Activated naive CD8-positive, alpha-beta T cell treated with anti-CD3 and anti-CD28 coated beads, Interleukin-2, amount 10 ng/mL, durations not matched to agents 7 days and 5 days (primary cell): ENCODE results near the gene TTLL4. TPM values are rescaled to one million over a fixed set of nuclear protein-coding genes. Genes with fewer than 3 reads are reported as not detected.
"Not testable (repeated sequence)": the region's sequence is repeated elsewhere in the genome, so short reads cannot be mapped to it uniquely, and the experiment has no call there.

Experiments
- ATAC-seq: fragments of 150-1000 bp; cut with Tn5 transposase; one replicate; pipeline ENCODE4 v1.10.0; 2021; ENCODE audit warnings: low read depth, moderate library complexity
- POLR2A ChIA-PET: fragments of 350-600 bp; sonication (Branson Sonifier 250); formaldehyde crosslinking; loops from one replicate; lab custom pipeline; 2021; ENCODE audit warnings: antibody characterized with exemption; lab: Charles Lee
- DNase-seq: peaks from one replicate; pipeline ENCODE4 v3.0.0; 2021
- H3K27ac Mint-ChIP-seq: one replicate; pipeline ENCODE4 v1.8.0; 2022; ENCODE audit warnings: mild to moderate bottlenecking, mixed read lengths
- H3K27me3 Mint-ChIP-seq: one replicate; pipeline ENCODE4 v1.8.0; 2022; ENCODE audit warnings: mild to moderate bottlenecking, moderate library complexity, mixed read lengths
- H3K36me3 Mint-ChIP-seq: one replicate; pipeline ENCODE4 v1.8.0; 2021; ENCODE audit warnings: mild to moderate bottlenecking, mixed read lengths
- H3K4me1 Mint-ChIP-seq: one replicate; pipeline ENCODE4 v1.8.0; 2021; ENCODE audit warnings: mixed read lengths
- H3K4me3 Mint-ChIP-seq: one replicate; pipeline ENCODE4 v1.8.0; 2022; ENCODE audit warnings: mild to moderate bottlenecking, moderate library complexity, mixed read lengths
- H3K9me3 Mint-ChIP-seq: one replicate; pipeline ENCODE4 v1.8.0; 2021; ENCODE audit warnings: mixed read lengths
- total RNA-seq, 2 experiments: library from RNA; stranded (reverse); gene quantifications; one replicate each; pipeline ENCODE4 v1.2.3, GENCODE V29; 2021

Gene TTLL4
- total RNA-seq, 2 experiments from 2014 or later = 24.1 to 26.2 TPM

DNA sequence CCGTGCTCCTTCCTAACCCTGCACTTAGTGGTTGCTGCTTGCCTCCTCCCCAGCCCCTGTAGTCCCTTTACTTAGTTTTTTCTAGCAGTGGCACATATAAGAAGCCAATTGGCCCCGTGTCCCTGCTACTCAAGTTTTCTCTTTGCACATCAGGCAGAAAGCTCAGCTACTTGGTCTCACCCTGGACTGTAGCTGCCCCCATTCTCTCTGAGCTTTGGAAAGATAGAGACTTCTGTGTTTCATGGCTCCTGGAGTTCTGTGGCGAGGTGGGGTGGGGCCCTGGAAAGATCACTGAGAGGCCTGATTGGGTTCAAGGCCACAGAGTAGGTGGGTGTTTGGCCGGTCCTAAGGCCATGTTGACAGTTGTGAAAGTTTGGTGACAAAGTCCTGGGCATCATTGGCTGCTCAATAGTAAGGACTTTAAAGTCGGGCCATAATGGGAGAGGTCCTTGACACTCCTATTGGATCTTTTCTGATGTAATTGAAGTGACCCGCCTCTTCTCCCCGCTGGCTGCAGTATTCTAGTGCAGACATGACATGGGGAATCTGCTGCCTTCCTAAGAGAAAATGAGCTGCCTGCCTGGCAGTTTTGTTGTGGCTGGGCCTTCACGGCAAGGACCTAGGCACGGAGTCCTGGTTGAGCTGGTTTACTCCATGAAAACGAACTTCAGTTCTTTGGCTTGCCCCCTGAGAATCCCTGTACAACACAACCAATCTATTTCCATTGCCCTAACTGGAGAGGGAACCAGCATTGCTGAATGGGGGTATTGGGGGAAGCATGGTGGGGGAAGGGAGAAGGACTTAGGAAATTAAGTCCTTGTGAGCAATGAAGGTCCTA lies 45.2 kb downstream of the TTLL4 start:
- H3K27ac Mint-ChIP-seq = no peak overlapping the region
- no peaks in the 10 kb centered on the region for H3K9me3 Mint-ChIP-seq
- no peak for ATAC-seq
- no peaks in the 10 kb centered on the region for H3K27me3 Mint-ChIP-seq
- POLR2A ChIA-PET = no interaction called here
- peaks cover 11% of the 10 kb centered on the region for H3K36me3 Mint-ChIP-seq
- no peak for DNase-seq
- H3K4me1 Mint-ChIP-seq = no peaks in the 10 kb centered on the region
- H3K4me3 Mint-ChIP-seq = no peak overlapping the region

DNA sequence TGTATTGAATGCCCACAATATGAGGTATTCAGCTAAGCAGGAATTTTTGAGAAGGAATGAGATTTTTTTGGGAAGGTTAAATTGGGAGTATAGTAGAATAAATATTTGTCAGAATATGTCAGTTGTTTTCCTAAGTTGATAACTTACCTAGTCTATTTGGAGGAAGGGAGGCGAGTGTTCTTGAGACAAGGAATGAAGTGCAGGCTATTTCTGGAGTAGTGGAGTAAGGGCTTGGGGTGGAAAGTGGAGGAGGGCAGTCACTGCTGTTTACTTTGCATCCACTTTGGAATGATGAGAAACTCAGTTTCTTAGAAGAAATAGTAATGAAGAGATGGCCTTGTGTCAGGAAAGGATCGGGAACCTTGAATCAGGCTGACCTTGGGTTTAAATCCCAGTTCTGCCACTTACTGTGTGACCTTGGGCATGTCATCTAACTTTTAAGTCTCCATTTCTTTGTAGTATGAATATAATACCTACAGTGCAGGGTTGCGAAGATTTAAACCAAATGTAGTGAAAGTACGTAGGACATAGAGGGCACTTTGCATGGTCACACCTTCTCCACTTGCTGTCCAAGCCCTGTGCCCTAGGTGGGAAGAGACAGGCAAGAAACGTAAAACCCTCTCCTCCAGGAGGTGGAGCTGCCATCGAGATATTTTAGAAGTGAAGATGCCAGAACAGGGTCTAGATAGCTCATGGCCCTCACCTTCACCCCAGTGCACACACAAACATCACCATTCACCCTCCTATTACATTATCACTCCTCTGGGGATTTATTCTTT lies 46.2 kb downstream of the TTLL4 start:
- no peak for ATAC-seq
- Mint-ChIP-seq H3K4me3 (no peak overlapping the region), H3K36me3 (peaks cover 11% of the 10 kb centered on the region), H3K9me3 (no peaks in the 10 kb centered on the region), H3K27ac (no peak overlapping the region), H3K27me3 (no peaks in the 10 kb centered on the region), H3K4me1 (no peaks in the 10 kb centered on the region)
- POLR2A ChIA-PET = no interaction called here
- no peak for DNase-seq

DNA sequence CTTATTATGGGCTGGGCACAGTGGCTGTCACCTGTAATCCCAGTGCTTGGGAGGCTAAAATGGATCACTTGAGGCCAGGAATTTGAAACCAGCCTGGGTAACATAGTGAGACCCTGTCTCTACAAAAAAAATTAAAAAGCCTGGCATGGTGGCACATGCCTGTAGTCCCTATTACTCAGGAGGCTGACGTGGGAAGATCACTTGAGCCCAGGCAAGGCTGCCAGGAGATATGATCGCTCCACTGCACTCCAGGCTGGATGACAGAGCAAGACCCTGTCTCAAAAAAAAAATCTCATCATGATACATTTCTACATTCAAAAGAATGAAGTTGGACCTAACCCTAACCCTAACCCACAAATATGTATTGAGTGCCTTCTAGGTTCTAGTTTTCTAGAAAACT lies 51.2 kb downstream of the TTLL4 start:
- ATAC-seq (no peak), DNase-seq (no peak)
- no peak overlapping the region for H3K4me3 Mint-ChIP-seq
- H3K36me3 Mint-ChIP-seq = no peaks in the 10 kb centered on the region
- H3K27me3 Mint-ChIP-seq = peaks cover 3% of the 10 kb centered on the region
- no peak overlapping the region for H3K27ac Mint-ChIP-seq
- no peaks in the 10 kb centered on the region for H3K4me1 Mint-ChIP-seq
- POLR2A ChIA-PET = no interaction called here
- no peaks in the 10 kb centered on the region for H3K9me3 Mint-ChIP-seq

DNA sequence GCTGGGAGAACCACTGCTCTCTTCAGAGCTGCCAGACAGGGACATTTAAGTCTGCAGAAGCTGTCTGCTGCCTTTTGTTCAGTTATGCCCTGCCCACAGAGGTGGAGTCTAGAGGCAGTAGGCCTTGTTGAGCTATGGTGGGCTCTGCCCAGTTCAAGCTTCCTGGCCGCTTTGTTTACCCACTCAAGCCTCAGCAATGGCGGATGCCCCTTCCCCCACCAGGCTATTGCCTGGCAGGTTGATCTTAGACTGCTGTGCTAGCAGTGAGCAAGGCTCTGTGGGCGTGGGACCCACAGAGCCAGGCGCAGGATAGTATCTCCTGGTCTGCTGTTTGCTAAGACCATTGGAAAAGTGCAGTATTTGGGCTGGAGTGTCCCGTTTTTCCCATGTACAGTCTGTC lies 62.1 kb downstream of the TTLL4 start:
- H3K36me3 Mint-ChIP-seq, H3K4me3 Mint-ChIP-seq, H3K4me1 Mint-ChIP-seq, POLR2A ChIA-PET, H3K27ac Mint-ChIP-seq, DNase-seq, ATAC-seq, H3K27me3 Mint-ChIP-seq: not testable (repeated sequence)
- peaks cover 10% of the 10 kb centered on the region for H3K9me3 Mint-ChIP-seq

DNA sequence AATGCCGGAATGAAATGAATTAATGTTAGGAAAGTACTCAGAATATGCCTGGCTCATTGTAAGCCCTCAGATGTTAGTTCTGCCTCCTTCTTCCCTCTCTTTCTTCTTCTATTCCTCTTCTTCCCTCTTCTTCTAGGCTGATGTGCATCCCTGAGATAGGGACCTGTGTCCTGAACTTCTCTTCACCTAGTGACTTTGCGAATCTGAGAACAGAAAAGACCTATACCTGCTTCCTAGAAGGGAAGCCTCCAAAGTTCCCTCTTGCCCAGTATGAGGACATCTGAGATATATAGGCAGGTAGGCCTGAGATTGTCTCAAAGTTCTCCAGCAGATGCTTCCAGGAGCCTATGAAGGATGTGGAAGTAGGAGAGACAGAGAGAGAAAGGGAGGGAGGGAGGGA lies 63.2 kb downstream of the TTLL4 start:
- H3K4me3 Mint-ChIP-seq = no peak overlapping the region
- H3K27me3 Mint-ChIP-seq = peaks cover 5% of the 10 kb centered on the region
- ATAC-seq = no peak
- peaks cover 10% of the 10 kb centered on the region for H3K9me3 Mint-ChIP-seq
- no peaks in the 10 kb centered on the region for H3K4me1 Mint-ChIP-seq
- no peak for DNase-seq
- peaks cover 11% of the 10 kb centered on the region for H3K36me3 Mint-ChIP-seq
- POLR2A ChIA-PET = no interaction called here
- H3K27ac Mint-ChIP-seq = no peak overlapping the region

DNA sequence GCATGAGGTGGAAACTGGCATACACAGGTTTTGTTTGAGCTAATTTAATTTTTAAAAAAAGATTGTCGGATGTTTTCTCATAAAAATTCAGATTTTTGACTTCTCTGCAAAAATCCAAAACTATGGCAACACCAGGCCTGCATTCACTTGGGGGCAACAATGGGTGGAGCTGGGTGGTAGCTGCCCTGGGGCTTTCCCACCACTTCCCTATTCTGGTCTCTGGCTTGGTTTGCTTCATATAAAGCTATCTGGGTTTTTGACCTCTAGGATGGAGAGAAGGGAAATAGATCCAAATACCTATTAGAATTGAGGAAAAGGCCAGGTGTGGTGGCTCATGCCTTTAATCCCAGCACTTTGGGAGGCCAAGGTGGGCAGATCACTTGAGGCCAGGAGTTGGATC lies 65.9 kb downstream of the TTLL4 start:
- no peak for DNase-seq
- H3K9me3 Mint-ChIP-seq = peaks cover 10% of the 10 kb centered on the region
- H3K4me3 Mint-ChIP-seq = no peak overlapping the region
- H3K27ac Mint-ChIP-seq = no peak overlapping the region
- peaks cover 11% of the 10 kb centered on the region for H3K36me3 Mint-ChIP-seq
- H3K27me3 Mint-ChIP-seq = peaks cover 19% of the 10 kb centered on the region
- H3K4me1 Mint-ChIP-seq = no peaks in the 10 kb centered on the region
- POLR2A ChIA-PET = no interaction called here
- ATAC-seq = no peak

DNA sequence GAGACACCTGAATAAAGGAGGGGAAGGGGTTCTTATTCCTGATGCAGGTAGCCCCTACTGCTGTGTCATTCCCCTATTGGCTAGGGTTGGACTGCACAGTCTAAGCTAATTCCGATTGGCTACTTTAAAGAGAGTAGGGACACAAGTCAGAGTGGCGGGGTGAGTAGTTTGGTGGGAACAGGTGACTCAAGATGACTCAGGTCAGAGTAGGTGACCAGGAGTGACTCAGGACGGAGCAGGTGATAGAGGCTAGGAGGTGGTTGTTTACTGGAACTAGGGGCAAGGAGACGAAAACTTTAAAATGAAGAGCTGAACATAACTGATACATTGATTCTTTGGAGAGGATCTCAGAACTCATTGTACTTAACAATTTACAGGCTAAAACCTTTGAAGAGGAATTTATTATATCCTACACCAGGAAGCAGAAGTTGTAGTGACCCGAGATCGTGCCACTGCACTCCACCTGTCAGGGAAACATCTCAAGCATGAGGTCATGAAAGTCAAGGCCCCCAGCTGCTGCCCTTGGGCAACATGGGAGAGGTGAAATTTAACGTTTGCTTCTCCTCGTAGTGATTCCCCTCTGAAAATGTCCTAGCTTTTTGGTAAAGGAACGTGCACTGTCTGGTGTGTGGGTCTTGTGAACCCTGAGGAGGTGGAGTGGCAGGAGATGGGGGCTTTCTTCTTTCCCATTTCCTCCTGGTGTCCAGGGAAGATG lies 66.8 kb downstream of the TTLL4 start:
- Mint-ChIP-seq H3K4me3 (no peak overlapping the region), H3K27ac (no peak overlapping the region), H3K4me1 (no peaks in the 10 kb centered on the region), H3K36me3 (peaks cover 11% of the 10 kb centered on the region), H3K27me3 (peaks cover 23% of the 10 kb centered on the region), H3K9me3 (peaks cover 10% of the 10 kb centered on the region)
- DNase-seq (no peak), ATAC-seq (no peak)
- POLR2A ChIA-PET = no interaction called here

DNA sequence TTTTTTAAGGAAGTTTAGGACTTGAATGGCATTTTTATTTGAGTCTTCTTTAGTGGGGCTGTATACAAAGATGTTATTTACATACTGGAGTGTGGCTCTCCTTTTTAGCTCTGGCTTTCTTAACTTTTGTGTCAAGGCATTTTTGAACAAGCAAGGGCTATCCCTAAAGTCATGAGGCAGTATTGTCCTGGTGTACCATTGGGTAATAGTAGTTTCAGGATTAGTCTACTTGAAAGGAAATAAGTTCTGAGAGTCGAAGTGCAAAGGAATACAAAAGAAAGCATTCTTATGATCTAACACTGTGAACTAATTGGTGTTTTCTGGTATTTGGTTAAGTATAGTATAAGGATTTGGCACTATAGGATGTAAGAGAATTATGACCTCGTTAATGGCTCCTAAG lies 69.4 kb downstream of the TTLL4 start:
- H3K27me3 Mint-ChIP-seq = peaks cover 47% of the 10 kb centered on the region
- no peaks in the 10 kb centered on the region for H3K4me1 Mint-ChIP-seq
- POLR2A ChIA-PET = no interaction called here
- H3K36me3 Mint-ChIP-seq = peaks cover 8% of the 10 kb centered on the region
- no peak overlapping the region for H3K4me3 Mint-ChIP-seq
- H3K27ac Mint-ChIP-seq = no peak overlapping the region
- H3K9me3 Mint-ChIP-seq = peaks cover 9% of the 10 kb centered on the region
- DNase-seq (no peak), ATAC-seq (no peak)

DNA sequence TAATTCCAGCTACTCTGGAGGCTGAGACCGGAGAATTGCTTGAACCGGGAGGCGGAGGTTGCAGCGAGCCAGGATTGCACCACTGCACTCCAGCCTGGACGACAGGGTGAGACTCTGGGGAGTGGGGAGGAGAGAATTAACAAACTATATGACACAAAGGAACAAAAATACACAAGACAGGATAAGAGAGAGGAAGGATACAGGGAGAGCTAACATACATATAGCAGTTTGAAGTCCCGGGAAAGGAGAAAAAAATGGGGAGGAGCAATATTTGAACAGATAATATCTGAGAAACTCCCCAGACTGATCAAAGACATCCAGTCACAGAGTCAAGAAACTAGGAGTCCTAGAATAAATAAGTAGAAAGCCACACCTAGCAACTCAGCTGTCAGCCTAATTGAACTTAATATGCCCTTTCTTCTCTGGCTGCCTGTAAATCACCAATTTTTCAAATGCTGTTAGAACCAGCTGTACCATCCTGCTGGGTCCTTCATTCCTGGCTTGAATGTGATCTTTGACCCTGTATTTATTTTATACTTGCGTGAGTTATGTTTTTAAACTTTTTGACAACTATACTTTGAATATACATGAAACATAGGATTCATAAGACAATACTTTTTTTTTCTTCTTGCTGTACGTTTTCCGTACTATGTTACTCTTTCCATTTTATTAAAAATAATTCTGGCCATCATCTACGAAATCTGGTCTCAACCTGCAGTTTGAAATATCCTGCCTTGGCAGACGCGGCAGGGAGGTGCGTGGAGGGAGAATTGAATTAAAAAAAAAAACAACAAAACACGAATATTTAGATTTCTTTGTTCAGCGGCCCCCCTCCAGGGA lies 70.4 kb downstream of the TTLL4 start:
- Mint-ChIP-seq H3K4me3 (peak overlapping the region; percentile 31), H3K27ac (no peak overlapping the region), H3K4me1 (no peaks in the 10 kb centered on the region), H3K36me3 (peaks cover 8% of the 10 kb centered on the region), H3K9me3 (peaks cover 7% of the 10 kb centered on the region), H3K27me3 (peaks cover 55% of the 10 kb centered on the region)
- POLR2A ChIA-PET = no interaction called here
- DNase-seq = no peak
- ATAC-seq = no peak

DNA sequence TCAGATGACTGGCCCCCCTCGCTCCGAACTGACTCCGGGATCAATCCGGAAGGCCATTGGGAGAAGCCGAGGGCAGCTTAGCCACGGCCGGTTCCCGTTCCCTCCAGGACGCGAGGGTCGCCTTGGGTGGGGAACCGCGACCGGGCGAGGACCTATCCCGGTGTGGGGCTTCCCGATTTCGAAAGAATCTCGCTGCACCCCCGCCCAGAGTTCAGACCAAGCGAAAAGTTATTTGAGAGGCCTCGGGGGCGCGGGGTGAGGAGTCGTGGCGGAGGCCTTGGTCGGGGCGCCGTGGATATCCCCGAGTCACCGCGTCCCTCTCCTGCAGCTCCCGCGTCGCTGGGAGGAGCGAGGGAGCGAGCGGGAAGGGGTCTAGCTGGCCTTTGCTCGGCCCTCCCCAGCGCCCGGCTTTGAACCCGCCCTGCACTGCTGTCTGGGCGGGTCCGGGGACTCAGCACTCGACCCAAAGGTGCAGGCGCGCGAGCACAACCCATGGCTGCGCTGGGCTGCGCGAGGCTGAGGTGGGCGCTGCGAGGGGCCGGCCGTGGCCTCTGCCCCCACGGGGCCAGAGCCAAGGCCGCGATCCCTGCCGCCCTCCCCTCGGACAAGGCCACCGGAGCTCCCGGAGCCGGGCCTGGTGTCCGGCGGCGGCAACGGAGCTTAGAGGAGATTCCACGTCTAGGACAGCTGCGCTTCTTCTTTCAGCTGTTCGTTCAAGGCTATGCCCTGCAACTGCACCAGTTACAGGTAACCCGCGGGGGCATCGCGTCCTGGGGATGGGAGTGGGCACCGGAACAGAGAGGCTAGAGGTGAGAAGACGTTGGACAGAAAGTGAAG lies 71.3 kb downstream of the TTLL4 start, which contains the start of gene CYP27A1:
Gene CYP27A1, plus strand, starts transcription at position 457 of the 837 bp plus-strand sequence. Its CDS starts 36 bp downstream, at position 493.
- peaks cover 56% of the 10 kb centered on the region for H3K27me3 Mint-ChIP-seq

DNA sequence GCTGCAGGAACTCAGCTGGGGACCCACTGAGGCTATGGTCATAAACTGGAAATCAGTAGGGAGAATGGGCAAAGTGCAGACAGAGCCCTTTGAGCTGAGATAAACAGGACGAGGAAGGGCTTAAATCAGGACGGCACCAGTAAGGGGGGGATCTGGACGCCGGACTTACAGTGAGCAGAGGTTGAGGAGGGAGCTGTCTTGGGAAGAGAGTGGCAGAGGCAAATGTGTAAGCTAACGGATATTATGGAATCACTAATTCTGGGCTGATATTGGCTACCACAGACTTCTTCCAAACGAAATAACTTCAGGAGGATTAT lies 71.9 kb downstream of the TTLL4 start:
- POLR2A ChIA-PET = no interaction called here

More for the DNA sequence above, 71.3 kb downstream of the TTLL4 start, which contains the start of gene CYP27A1:
- peaks cover 8% of the 10 kb centered on the region for H3K36me3 Mint-ChIP-seq
- DNase-seq = peak; percentile 34
- peaks cover 5% of the 10 kb centered on the region for H3K9me3 Mint-ChIP-seq
- H3K4me3 Mint-ChIP-seq = peak within 1 kb of the TSS; percentile 31
- no peaks in the 10 kb centered on the region for H3K4me1 Mint-ChIP-seq
- no peak within 1 kb of the TSS for H3K27ac Mint-ChIP-seq
- peak; percentile 36 for ATAC-seq
- POLR2A ChIA-PET = no interaction called here

DNA sequence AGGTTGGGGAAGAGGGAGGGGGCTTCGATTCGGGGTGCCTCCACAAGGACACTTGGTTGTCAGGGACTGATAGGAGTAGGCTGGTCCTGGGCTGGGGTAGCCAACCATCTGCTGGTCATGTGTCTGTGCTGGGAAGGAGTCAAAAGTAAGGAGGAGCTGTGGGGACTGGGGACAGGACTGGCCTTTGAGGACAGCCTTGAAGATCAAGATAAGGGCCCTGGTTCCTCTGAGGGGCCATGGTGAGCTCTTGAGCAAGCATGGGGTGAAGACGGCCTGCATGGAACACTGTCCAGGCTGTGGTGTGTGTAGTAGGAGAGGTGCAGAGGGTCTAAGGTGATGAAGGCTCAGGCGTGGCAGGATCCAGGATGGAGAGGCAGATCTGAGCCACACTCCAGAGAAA lies 73.1 kb downstream of the TTLL4 start:
- POLR2A ChIA-PET = no interaction called here
- Mint-ChIP-seq H3K4me1 (no peaks in the 10 kb centered on the region), H3K4me3 (no peak overlapping the region), H3K27me3 (peaks cover 59% of the 10 kb centered on the region), H3K27ac (no peak overlapping the region), H3K36me3 (no peaks in the 10 kb centered on the region), H3K9me3 (no peaks in the 10 kb centered on the region)
- DNase-seq (no peak), ATAC-seq (no peak)

More for the DNA sequence above, 71.9 kb downstream of the TTLL4 start:
- no peaks in the 10 kb centered on the region for H3K4me1 Mint-ChIP-seq
- no peak for ATAC-seq
- no peaks in the 10 kb centered on the region for H3K9me3 Mint-ChIP-seq
- no peak overlapping the region for H3K4me3 Mint-ChIP-seq
- H3K36me3 Mint-ChIP-seq = peaks cover 4% of the 10 kb centered on the region
- DNase-seq = no peak
- peaks cover 61% of the 10 kb centered on the region for H3K27me3 Mint-ChIP-seq
- no peak overlapping the region for H3K27ac Mint-ChIP-seq
